Left lung (tissue), 10 donors: ENCODE data around the gene SND1. TPM values are rescaled to one million over a fixed set of nuclear protein-coding genes. Genes with fewer than 3 reads are reported as not detected.

Experiments
- ATAC-seq: fragments of 200-7000 bp; cut with Tn5 transposase; one replicate; pipeline ENCODE4 v1.9.1; 2020; ENCODE audit warnings: moderate library complexity
- DNase-seq, 4 donors: peaks; one replicate each; pipeline ENCODE4 v3.0.0-alpha.2; 2013 to 2020
- H3K27ac ChIP-seq, 2 donors: fragments of 200-600 bp; sonication (generic) in 1 of 2; one replicate each; pipeline versions ENCODE4 v1.5.0 to v1.8.0; 2020 to 2021
- H3K27me3 ChIP-seq, 2 donors: fragments of 200-600 bp; sonication (generic) in 1 of 2; one replicate each; pipeline versions ENCODE4 v1.5.0 to v1.8.0; 2020 to 2021
- H3K36me3 ChIP-seq, 2 donors: fragments of 200-600 bp; sonication (generic) in 1 of 2; one replicate each; pipeline versions ENCODE4 v1.5.0 to v1.8.0; 2020 to 2021
- H3K4me1 ChIP-seq, 2 donors: fragments of 200-600 bp; one replicate each; pipeline ENCODE4 v1.8.0; 2021
- H3K4me3 ChIP-seq, 2 donors: fragments of 200-600 bp; sonication (generic) in 1 of 2; one replicate each; pipeline versions ENCODE4 v1.5.0 to v1.8.0; 2020 to 2021; ENCODE audit warnings: mild to moderate bottlenecking in 1 of 2
- H3K9me3 ChIP-seq, 2 donors: fragments of 200-600 bp; sonication (generic) in 1 of 2; one replicate each; pipeline versions ENCODE4 v1.5.0 to v1.8.0; 2020 to 2021
- intact Hi-C, 2 donors: fragments of 100-400 bp; cut with DNase I; formaldehyde crosslinking; loops; one replicate each; pipeline versions ENCODE4 v1.11.2 to v1.14.2; 2022
- polyA plus RNA-seq, 6 donors: library from polyadenylated mRNA; unstranded; fragments of 120-200 nt; gene quantifications; one replicate each; pipeline ENCODE4 v1.2.1, GENCODE V29; 2013; ENCODE audit not compliant: insufficient read length in 6 of 6
- total RNA-seq, 2 donors: library from RNA; stranded (reverse); fragmentation: NEBNext Ultra II Directional; extraction: Animal tissue kit (Norgen Biotek cat#: 25700); gene quantifications; one replicate each; pipeline ENCODE4 v1.2.1, GENCODE V29; 2021
- TF ChIP-seq, protein P1 (sequence below), 2 donors: fragments of 200-600 bp; sonication (generic) in 1 of 2; IDR thresholded peaks; one replicate each; pipeline versions ENCODE4 v1.5.0 to v1.8.0; 2021; ENCODE audit warnings: antibody characterized with exemption in 2 of 2
- donor health status: DM: no; HTN: yes; CAD: no.
- donor health status: DM: no; HTN: no; CAD: no.

Gene SND1
- total and polyA plus RNA-seq, 8 donors: 141 to 229 (median 156) TPM

DNA sequence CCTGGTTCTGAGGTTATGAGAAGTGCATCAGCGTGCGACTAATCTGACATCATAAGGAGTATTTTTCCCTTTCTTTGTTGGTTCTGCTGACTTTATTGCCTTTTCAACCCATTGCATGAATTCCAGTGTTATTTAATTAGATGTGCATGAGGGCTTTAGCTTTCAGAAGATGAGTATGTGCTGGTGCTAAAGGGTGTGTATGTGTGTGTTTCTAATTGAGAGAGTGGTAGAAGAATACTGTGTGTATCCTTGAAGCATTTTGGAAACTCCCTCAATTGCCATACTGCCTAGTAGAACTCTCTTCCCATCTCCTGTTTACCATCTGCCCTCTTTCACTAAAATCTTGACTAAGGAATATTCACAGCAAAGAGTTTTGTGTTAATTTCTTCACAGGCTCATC, 158.1 kb downstream of the SND1 start:
- TF ChIP-seq, protein P1, sequence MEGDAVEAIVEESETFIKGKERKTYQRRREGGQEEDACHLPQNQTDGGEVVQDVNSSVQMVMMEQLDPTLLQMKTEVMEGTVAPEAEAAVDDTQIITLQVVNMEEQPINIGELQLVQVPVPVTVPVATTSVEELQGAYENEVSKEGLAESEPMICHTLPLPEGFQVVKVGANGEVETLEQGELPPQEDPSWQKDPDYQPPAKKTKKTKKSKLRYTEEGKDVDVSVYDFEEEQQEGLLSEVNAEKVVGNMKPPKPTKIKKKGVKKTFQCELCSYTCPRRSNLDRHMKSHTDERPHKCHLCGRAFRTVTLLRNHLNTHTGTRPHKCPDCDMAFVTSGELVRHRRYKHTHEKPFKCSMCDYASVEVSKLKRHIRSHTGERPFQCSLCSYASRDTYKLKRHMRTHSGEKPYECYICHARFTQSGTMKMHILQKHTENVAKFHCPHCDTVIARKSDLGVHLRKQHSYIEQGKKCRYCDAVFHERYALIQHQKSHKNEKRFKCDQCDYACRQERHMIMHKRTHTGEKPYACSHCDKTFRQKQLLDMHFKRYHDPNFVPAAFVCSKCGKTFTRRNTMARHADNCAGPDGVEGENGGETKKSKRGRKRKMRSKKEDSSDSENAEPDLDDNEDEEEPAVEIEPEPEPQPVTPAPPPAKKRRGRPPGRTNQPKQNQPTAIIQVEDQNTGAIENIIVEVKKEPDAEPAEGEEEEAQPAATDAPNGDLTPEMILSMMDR (IDR thresholded peaks at IDR 0.05): no peak
- peaks cover 0 to 22% of the 10 kb centered on the region in 2 donors for H3K36me3 ChIP-seq
- no peak overlapping the region for H3K27ac ChIP-seq
- intact Hi-C loops: no loop called here
- no peaks in the 10 kb centered on the region for H3K9me3 ChIP-seq
- no peaks in the 10 kb centered on the region for H3K27me3 ChIP-seq
- H3K4me3 ChIP-seq: no peak overlapping the region
- DNase-seq (no peak), ATAC-seq (no peak)
- peaks cover 3 to 18% of the 10 kb centered on the region in 2 donors for H3K4me1 ChIP-seq

DNA sequence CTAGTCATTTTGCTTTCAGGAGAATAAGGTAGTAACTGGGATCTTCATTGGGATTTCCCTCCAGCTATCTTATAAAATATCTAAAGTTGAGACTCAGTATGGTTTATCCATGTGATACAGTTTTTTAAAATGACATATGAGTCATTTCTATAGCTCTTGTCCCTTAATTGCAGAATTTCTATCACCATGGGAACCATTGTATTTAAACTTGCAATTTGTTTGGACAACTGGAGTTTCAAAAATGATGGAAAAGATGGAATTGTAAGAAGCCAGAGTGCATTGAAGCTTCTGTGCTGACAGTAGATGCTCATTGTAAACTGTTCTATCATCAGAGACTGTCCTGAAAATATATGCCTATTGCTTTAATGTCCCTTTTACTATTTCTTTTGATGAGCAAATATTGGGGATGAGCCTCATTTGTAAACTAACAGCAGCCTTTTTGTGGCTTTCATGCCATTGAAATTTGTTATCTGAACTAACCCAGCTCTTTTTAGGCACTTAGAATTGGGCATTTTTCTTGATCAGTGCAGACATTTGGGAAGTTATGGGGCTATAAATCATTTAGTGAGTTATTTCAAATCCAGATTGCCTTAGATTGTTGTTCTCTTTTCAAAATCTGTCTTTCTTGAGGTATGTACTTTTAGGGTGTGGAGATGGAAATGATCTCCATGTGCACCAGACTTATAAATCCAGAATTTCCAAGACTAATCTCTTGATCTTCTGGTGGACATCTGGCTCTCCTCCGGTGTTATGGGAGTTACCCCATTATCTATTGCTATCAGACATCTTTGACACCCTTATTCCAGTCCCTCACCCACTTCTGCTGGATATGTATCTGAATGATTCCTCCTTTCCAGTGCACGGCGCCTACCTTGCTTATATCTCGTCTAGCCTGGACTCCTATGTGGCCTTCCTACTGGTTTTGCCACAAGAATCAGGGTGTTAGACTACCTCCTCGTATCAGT, 159.0 kb downstream of the SND1 start:
- peaks cover 10 to 25% of the 10 kb centered on the region in 2 donors for H3K4me1 ChIP-seq
- ATAC-seq (no peak), DNase-seq (no peak)
- peaks cover 0 to 22% of the 10 kb centered on the region in 2 donors for H3K36me3 ChIP-seq
- no peaks in the 10 kb centered on the region for H3K27me3 ChIP-seq
- no peak overlapping the region for H3K4me3 ChIP-seq
- no peaks in the 10 kb centered on the region for H3K9me3 ChIP-seq
- no peak overlapping the region for H3K27ac ChIP-seq
- intact Hi-C loops: no loop called here
- TF ChIP-seq, protein P1 (IDR thresholded peaks at IDR 0.05): no peak

DNA sequence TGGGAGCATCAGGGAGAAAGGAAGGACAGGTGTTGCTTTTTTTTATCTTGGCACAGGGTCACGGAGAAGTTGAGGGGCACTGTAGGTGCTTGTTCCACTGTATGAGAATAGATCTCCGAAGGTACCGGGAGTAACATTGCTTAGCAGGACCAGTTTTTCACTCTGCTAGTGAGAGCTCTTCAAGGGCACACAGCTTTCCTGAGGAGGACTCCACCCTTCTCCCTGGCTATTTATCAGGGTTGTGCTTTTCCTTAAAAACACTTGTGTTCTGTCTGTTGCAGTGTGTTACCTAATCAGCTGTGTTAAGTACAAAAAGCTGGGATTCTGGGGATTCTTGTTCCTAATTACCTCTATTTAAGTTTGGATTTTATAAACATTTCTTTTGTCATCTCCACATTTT, 160.5 kb downstream of the SND1 start:
- Histone ChIP-seq H3K4me1 (peaks cover 12 to 34% of the 10 kb centered on the region in 2 donors), H3K4me3 (no peak overlapping the region), H3K27ac (peak overlapping the region in 1 of 2 donors; percentile 45), H3K36me3 (peaks cover 0 to 20% of the 10 kb centered on the region in 2 donors), H3K9me3 (no peaks in the 10 kb centered on the region), H3K27me3 (no peaks in the 10 kb centered on the region)
- intact Hi-C loops: no loop called here
- DNase-seq: no peak
- TF ChIP-seq, protein P1 (IDR thresholded peaks at IDR 0.05): no peak
- peak; percentile 70 for ATAC-seq

DNA sequence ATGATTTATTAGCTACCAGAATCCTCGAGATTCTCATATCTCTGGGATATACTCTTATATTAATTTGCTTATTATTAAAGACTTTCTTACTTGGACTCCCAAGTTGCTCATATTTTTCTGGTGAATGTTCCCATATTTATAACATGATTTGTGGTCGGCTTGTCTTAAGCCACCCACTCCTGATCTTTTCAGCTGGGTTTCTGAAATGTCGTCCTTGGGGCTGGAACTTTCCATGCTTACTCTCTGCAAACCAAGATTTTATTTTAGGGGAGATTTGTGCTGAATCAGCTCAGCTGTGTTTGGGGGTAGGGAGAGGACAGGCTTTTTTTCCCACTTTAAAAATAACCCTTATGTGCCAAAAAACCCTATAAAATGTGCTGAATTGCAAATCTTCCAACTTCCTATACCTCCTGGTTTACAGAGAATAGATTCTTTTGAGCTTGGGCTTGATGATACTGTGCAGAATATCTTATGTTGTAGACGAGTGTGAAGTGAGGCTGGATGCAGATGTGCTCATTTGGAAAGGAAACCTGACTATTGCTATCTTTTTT, 162.1 kb downstream of the SND1 start:
- H3K9me3 ChIP-seq: no peaks in the 10 kb centered on the region
- TF ChIP-seq, protein P1 (IDR thresholded peaks at IDR 0.05): no peak
- no peaks in the 10 kb centered on the region for H3K27me3 ChIP-seq
- intact Hi-C loops: no loop called here
- DNase-seq (no peak), ATAC-seq (no peak)
- H3K4me1 ChIP-seq: peaks cover 12 to 42% of the 10 kb centered on the region in 2 donors
- peak overlapping the region in 1 of 2 donors; percentile 14 for H3K27ac ChIP-seq
- no peak overlapping the region for H3K4me3 ChIP-seq
- H3K36me3 ChIP-seq: peaks cover 0 to 5% of the 10 kb centered on the region in 2 donors

DNA sequence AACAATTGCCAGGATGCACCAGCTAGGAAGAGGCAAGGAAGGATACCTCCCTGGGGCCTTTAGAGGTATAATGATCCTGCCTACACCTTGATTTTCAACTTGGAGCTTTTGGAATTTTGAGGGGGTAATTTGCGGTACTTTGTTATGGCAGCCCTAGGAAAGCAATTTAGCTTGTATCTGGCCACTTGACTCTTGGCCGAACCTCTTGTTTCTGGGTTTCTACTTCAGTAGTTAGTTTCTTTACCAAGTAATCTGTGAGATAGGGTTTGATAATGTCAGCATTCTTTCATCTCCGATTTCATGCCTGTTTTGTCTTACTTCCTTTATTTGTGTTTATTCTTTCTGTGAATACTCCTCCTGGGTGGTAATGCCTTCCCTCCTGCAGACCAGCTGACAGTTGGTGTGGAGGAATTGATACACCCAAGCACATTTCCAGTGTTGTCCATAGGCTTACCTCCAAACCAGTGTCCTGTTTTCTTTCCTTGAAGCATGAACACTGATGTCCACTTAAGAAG, 163.7 kb downstream of the SND1 start:
- no peak overlapping the region for H3K4me3 ChIP-seq
- no peaks in the 10 kb centered on the region for H3K36me3 ChIP-seq
- H3K4me1 ChIP-seq: peaks cover 12 to 56% of the 10 kb centered on the region in 2 donors
- ATAC-seq (peak; percentile 19), DNase-seq (peak in 1 of 4 donors; percentile 61)
- intact Hi-C loops: no loop called here
- H3K9me3 ChIP-seq: no peaks in the 10 kb centered on the region
- peak overlapping the region in 1 of 2 donors; percentile 55 for H3K27ac ChIP-seq
- H3K27me3 ChIP-seq: no peaks in the 10 kb centered on the region
- TF ChIP-seq, protein P1 (IDR thresholded peaks at IDR 0.05): no peak
